ENCODE data around the gene COL20A1. TPM values are rescaled to one million over a fixed set of nuclear protein-coding genes. Genes with fewer than 3 reads are reported as not detected.

COL20A1 gene
- total and polyA plus RNA-seq, 2 of the 13 experiments (the other 11 are each of a cell fraction or from before 2014, with no cell fraction given) = not detected

GRCh38 chr20:63330084-63330760 lies 37.2 kb downstream of the COL20A1 start (continued):
- TF ChIP-seq ZNF296 (CRISPR knock-in tag; conservative IDR thresholded peaks at IDR 0.05) (no peak), MAFG (CRISPR knock-in tag; IDR thresholded peaks at IDR 0.05) (no peak), SCMH1 (CRISPR knock-in tag; IDR thresholded peaks at IDR 0.05; ENCODE audit: borderline replicate concordance) (no peak), TBL1XR1 (IDR thresholded peaks at IDR 0.05; ENCODE audit: borderline replicate concordance, low read length, partially characterized antibody) (no peak), RBAK (CRISPR knock-in tag; IDR thresholded peaks at IDR 0.05) (no peak), JUN (CRISPR knock-in tag; IDR thresholded peaks at IDR 0.05) (no peak), MZF1 (CRISPR knock-in tag; IDR thresholded peaks at IDR 0.05; ENCODE audit: borderline replicate concordance) (no peak), IKZF4 (CRISPR knock-in tag; IDR thresholded peaks at IDR 0.05; ENCODE audit: borderline replicate concordance, low read depth, not compliant biosample characterization) (no peak), ARID3A (IDR thresholded peaks at IDR 0.05; ENCODE audit: low read depth, low read length) (no peak), TAF1 (CRISPR knock-in tag; IDR thresholded peaks at IDR 0.05) (no peak)
- TF ChIP-seq, protein P1, sequence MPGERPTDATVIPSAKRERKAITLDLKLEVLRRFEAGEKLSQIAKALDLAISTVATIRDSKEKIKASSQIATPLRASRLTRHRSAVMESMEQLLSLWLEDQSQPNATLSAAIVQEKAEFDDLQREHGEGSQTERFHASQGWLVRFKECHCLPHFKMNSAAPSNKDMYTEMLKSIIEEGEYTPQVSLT (CRISPR knock-in tag; IDR thresholded peaks at IDR 0.05; ENCODE audit: borderline replicate concordance, low read depth) = no peak
